Caco-2 (cell line): ENCODE data around the gene CT47A1. TPM values are rescaled to one million over a fixed set of nuclear protein-coding genes. Genes with fewer than 3 reads are reported as not detected.

Source experiments
- total RNA-seq: library from RNA; stranded (reverse); gene quantifications from 2 replicates; pipeline ENCODE4 v1.2.3, GENCODE V29; 2022

CT47A1 gene
- total RNA-seq, 1 experiment from 2014 or later: not detected

Other genes starting within 250 kb of the CT47A1 start
- not detected in 2 replicates for gene CT47B1, start 109.9 kb downstream of the CT47A1 start, total RNA-seq
- not detected in 2 replicates for gene CT47A11, start 48.6 kb downstream of the CT47A1 start, total RNA-seq
- not detected in 2 replicates for gene CT47A10, start 43.7 kb downstream of the CT47A1 start, total RNA-seq
- gene CT47A9, start 38.9 kb downstream of the CT47A1 start, total RNA-seq: not detected in 2 replicates
- not detected in 2 replicates for gene CT47A8, start 34.0 kb downstream of the CT47A1 start, total RNA-seq
- not detected in 2 replicates for gene CT47A7, start 29.2 kb downstream of the CT47A1 start, total RNA-seq
- not detected in 2 replicates for gene CT47A6, start 24.3 kb downstream of the CT47A1 start, total RNA-seq
- not detected in 2 replicates for gene CT47A5, start 19.4 kb downstream of the CT47A1 start, total RNA-seq
- not detected in 2 replicates for gene CT47A4, start 14.6 kb downstream of the CT47A1 start, total RNA-seq
- gene CT47A3, start 9.7 kb downstream of the CT47A1 start, total RNA-seq: not detected in 2 replicates
- not detected in 2 replicates for gene CT47A2, start 4.8 kb downstream of the CT47A1 start, total RNA-seq
- 1.2 and 1.3 TPM in 2 replicates for gene GLUD2, start 61.9 kb upstream of the CT47A1 start, total RNA-seq